ENCODE measurements around the gene DUS1L. TPM values are rescaled to one million over a fixed set of nuclear protein-coding genes. Genes with fewer than 3 reads are reported as not detected.

Gene DUS1L
- total RNA-seq, 6 experiments from 2014 or later = 61.8 to 115 (median 89.9) TPM

- H3K36me3 ChIP-seq = peaks cover 0 to 17% (median 0%) of the 10 kb centered on the region in 4 donors
- H3K27ac ChIP-seq = no peak overlapping the region
- no peaks in the 10 kb centered on the region for H3K27me3 ChIP-seq
- WGBS (ENCODE audit: insufficient coverage, low coverage, low lambda C conversion rate, missing lambda C conversion rate) = no CpG with 5 or more reads among the region's 13 CpGs
- intact Hi-C loops (cut with DNase I) = loop anchor here (5.0 to 10.0 kb wide), 3 partner anchors 53 to 130 kb away; partner anchors contain the start of gene NOTUM (in 1 of the 2)
- H3K9me3 ChIP-seq = no peaks in the 10 kb centered on the region
- peaks cover 0 to 4% (median 0%) of the 10 kb centered on the region in 4 donors for H3K4me1 ChIP-seq
- TF ChIP-seq CTCF (IDR thresholded peaks at IDR 0.05) = no peak
- no peak for TF ChIP-seq POLR2A (IDR thresholded peaks at IDR 0.05)
- ATAC-seq (no peak), DNase-seq (no peak)
- H3K4me3 ChIP-seq = no peak overlapping the region
Measured at GRCh38 chr17:82014971-82015310, 50.7 kb downstream of the DUS1L start.

GRCh38 chr17:82014432-82014831 lies 51.2 kb downstream of the DUS1L start:
- H3K4me1 ChIP-seq = peaks cover 0 to under 1% (median 0%) of the 10 kb centered on the region in 4 donors
- H3K9me3 ChIP-seq = no peaks in the 10 kb centered on the region
- DNase-seq = no peak
- H3K4me3 ChIP-seq = no peak overlapping the region
- H3K27me3 ChIP-seq = no peaks in the 10 kb centered on the region
- no peak overlapping the region for H3K27ac ChIP-seq
- intact Hi-C loops (cut with DNase I) = loop anchor here in 1 of 2 donors (10.0 kb wide), 1 partner anchor 130 kb away; no protein-coding TSS in a partner anchor
- TF ChIP-seq POLR2A (IDR thresholded peaks at IDR 0.05) (no peak), CTCF (IDR thresholded peaks at IDR 0.05) (no peak)
- H3K36me3 ChIP-seq = peaks cover 0 to 17% (median 0%) of the 10 kb centered on the region in 4 donors
- ATAC-seq = no peak
- WGBS (ENCODE audit: insufficient coverage, low coverage, low lambda C conversion rate, missing lambda C conversion rate) = no CpG with 5 or more reads among the region's 23 CpGs

GRCh38 chr17:82013772-82014321 lies 51.8 kb downstream of the DUS1L start:
- ATAC-seq = no peak
- H3K9me3 ChIP-seq = no peaks in the 10 kb centered on the region
- no peak overlapping the region for H3K27ac ChIP-seq
- WGBS (ENCODE audit: insufficient coverage, low coverage, low lambda C conversion rate, missing lambda C conversion rate) = 91% methylated on average over 9 of the region's 16 CpGs
- no peak for TF ChIP-seq POLR2A (IDR thresholded peaks at IDR 0.05)
- TF ChIP-seq CTCF (IDR thresholded peaks at IDR 0.05) = no peak
- no peaks in the 10 kb centered on the region for H3K4me1 ChIP-seq
- H3K27me3 ChIP-seq = no peaks in the 10 kb centered on the region
- peaks cover 0 to 17% (median 0%) of the 10 kb centered on the region in 4 donors for H3K36me3 ChIP-seq
- intact Hi-C loops (cut with DNase I) = loop anchor here in 1 of 2 donors (10.0 kb wide), 1 partner anchor 129 kb away; no protein-coding TSS in a partner anchor
- H3K4me3 ChIP-seq = no peak overlapping the region
- DNase-seq = no peak

GRCh38 chr17:82013341-82013740 lies 52.3 kb downstream of the DUS1L start:
- Histone ChIP-seq H3K4me1 (no peaks in the 10 kb centered on the region), H3K27ac (no peak overlapping the region), H3K4me3 (no peak overlapping the region), H3K9me3 (no peaks in the 10 kb centered on the region), H3K27me3 (no peaks in the 10 kb centered on the region), H3K36me3 (peaks cover 0 to 17% (median 0%) of the 10 kb centered on the region in 4 donors)
- TF ChIP-seq CTCF (IDR thresholded peaks at IDR 0.05) (no peak), POLR2A (IDR thresholded peaks at IDR 0.05) (no peak)
- no CpG with 5 or more reads among the region's 22 CpGs for WGBS (ENCODE audit: insufficient coverage, low coverage, low lambda C conversion rate, missing lambda C conversion rate)
- DNase-seq = no peak
- ATAC-seq = no peak
- intact Hi-C loops (cut with DNase I) = loop anchor here in 1 of 2 donors (10.0 kb wide), 1 partner anchor 129 kb away; no protein-coding TSS in a partner anchor
